ENCODE measurements around the gene FADS3. TPM values are rescaled to one million over a fixed set of nuclear protein-coding genes. Genes with fewer than 3 reads are reported as not detected.

The FADS3 gene
- total and polyA plus RNA-seq, 2 of the 13 experiments (the other 11 are each of a cell fraction or from before 2014, with no cell fraction given): 13.4 to 23.2 TPM

DNA sequence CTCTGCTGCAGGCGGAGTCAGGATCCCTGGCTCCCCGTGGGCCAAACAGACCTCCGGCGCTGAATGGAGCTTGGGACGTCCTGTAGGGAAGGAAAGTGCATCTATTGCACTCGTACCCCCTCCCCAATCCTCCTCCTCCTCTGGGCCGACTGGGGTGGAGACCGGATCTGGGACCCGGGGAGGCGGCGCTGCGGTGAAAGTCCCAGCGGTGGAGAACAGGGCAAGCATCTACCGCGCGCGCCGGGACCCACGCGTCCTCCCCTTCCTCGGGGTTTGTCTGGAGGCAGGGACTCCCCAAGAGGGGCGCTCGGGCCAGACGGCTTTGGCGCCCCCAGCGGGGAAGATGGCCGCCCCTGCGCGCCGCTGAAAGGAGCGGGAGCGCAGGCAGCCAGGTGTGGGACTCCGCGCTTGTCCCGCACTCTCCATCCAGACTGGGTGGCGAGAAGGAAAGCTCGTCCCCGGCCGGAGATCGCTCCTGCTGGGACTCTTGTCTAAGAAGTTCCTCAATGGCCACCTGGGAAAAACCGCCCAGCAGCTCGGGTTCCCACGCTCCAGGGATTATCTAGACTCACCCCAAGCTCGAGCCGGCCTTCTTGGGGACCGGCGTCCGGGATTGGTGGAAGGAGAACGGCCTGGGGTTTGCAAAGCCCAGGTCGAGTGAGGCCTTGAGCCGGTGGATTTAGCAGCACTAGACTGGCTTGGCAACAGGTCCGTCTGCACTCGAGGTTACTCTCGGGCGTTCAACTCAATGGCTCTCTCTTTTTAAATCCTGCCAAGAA is 62.5 kb downstream of the FADS3 start (continued):
- TF ChIP-seq ZHX2 (IDR thresholded peaks at IDR 0.05; ENCODE audit: low read depth) (no peak), ZHX2 (CRISPR knock-in tag; IDR thresholded peaks at IDR 0.05; ENCODE audit: borderline replicate concordance) (no peak), MATR3 (CRISPR knock-in tag; IDR thresholded peaks at IDR 0.05) (no peak), ZNF280D (CRISPR knock-in tag; IDR thresholded peaks at IDR 0.05) (0 out of 2 replicates have a peak, but pooled peaks have one; percentile 13), ZNF160 (CRISPR knock-in tag; IDR thresholded peaks at IDR 0.05) (no peak), PHF8 (CRISPR knock-in tag; IDR thresholded peaks at IDR 0.05) (peak; percentile 45; the same call in 1 of the 2 replicates), KLF12 (CRISPR knock-in tag; IDR thresholded peaks at IDR 0.05; ENCODE audit: borderline replicate concordance) (no peak), THRA (CRISPR knock-in tag; IDR thresholded peaks at IDR 0.05; ENCODE audit: borderline replicate concordance) (no peak), MAFK (conservative IDR thresholded peaks at IDR 0.05 in 1 of 2, IDR thresholded peaks at IDR 0.05 in 1 of 2; ENCODE audit: low read length in 2 of 2) (no peak), ZC3H13 (CRISPR knock-in tag; IDR thresholded peaks at IDR 0.05) (no peak), ZMYM3 (CRISPR knock-in tag; IDR thresholded peaks at IDR 0.05) (no peak), BCL6 (CRISPR knock-in tag; IDR thresholded peaks at IDR 0.05) (no peak)
- TF ChIP-seq, protein P1, sequence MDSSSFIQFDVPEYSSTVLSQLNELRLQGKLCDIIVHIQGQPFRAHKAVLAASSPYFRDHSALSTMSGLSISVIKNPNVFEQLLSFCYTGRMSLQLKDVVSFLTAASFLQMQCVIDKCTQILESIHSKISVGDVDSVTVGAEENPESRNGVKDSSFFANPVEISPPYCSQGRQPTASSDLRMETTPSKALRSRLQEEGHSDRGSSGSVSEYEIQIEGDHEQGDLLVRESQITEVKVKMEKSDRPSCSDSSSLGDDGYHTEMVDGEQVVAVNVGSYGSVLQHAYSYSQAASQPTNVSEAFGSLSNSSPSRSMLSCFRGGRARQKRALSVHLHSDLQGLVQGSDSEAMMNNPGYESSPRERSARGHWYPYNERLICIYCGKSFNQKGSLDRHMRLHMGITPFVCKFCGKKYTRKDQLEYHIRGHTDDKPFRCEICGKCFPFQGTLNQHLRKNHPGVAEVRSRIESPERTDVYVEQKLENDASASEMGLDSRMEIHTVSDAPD (CRISPR knock-in tag; IDR thresholded peaks at IDR 0.05): no peak
- TF ChIP-seq, protein P2, sequence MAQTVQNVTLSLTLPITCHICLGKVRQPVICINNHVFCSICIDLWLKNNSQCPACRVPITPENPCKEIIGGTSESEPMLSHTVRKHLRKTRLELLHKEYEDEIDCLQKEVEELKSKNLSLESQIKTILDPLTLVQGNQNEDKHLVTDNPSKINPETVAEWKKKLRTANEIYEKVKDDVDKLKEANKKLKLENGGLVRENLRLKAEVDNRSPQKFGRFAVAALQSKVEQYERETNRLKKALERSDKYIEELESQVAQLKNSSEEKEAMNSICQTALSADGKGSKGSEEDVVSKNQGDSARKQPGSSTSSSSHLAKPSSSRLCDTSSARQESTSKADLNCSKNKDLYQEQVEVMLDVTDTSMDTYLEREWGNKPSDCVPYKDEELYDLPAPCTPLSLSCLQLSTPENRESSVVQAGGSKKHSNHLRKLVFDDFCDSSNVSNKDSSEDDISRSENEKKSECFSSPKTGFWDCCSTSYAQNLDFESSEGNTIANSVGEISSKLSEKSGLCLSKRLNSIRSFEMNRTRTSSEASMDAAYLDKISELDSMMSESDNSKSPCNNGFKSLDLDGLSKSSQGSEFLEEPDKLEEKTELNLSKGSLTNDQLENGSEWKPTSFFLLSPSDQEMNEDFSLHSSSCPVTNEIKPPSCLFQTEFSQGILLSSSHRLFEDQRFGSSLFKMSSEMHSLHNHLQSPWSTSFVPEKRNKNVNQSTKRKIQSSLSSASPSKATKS (CRISPR knock-in tag; IDR thresholded peaks at IDR 0.05): no peak
